NCI-H1092 (cell line): ENCODE data around the gene CDC42BPA.
"Not testable (repeated sequence)": the region's sequence is repeated elsewhere in the genome, so short reads cannot be mapped to it uniquely, and the experiment has no call there.

Experiments
- DNase-seq: peaks from one replicate; lab custom pipeline; 2025; lab: John Stamatoyannopoulos, UW

Gene CDC42BPA

DNA sequence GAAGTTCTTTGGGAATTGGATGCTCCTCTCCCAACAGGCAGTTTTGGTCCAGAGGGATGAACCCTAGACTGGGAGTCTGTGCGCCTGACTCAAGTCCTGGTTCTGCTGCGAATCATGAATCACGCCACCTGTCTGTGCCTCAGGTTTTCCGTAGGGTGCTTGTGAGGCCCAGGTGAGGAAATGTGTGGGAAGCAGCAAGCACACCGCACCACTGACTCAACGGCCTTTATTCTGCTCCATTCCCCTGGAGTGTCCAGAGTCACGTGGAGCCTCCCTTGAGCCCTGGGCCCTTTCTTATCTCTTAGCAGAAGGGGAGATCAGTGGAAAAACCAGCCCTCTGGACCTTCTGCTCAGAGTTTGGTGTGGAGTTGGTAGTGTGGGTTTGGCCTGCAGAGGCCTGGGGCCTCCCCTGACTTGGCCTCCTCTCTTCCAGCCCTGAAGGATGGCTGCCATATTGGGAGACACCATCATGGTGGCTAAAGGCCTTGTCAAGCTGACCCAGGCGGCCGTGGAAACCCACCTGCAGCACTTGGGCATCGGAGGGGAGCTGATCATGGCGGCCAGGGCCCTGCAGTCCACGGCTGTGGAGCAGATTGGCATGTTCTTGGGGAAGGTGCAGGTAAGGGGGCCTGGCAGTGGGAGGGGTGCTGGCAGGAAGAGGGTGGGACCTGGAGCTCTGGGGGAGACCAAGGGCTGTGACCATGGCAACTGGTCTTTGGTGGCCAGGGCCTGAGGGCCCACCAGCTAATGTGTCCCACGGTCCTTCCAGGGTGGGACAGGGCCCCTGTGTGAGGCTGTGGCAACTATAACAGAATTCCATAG, 357.1 kb downstream of the CDC42BPA start:
- DNase-seq, result no peak

DNA sequence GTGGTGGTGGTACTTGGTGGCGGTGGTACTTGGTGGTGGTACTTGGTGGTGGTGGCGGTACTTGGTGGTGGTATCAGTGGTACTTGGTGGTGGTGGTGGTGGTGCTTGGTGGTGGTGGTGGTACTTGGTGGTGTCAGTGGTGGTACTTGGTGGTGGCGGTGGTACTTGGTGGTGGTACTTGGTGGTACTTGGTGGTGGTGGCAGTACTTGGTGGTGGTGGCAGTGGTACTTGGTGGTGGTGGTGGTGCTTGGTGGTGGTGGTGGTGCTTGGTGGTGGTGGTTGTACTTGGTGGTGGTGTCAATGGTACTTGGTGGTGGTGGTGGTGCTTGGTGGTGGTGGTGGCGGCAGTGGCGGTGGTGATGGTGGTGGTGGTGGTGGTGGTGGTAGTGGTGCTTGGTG, 358.0 kb downstream of the CDC42BPA start:
- DNase-seq, result no peak

DNA sequence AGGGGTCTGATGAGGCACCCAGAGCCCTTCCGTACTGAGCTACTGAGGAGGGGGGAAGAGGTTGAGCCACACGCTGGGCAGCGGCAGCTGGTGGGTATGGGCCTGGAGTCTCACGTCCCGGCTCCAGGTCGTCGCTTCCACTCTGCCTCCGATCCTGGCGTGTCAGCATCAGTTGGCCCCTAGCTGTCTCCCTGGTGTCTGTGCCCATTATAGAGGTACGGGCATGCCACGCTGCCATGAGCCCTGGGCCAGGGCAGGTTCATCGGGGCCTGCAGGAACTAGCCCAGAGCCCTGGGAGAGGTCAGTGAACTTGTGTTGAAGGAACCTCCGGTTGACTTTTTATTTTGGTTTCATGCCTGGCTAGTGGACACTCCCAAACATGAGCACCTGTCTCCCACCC, 360.0 kb downstream of the CDC42BPA start:
- DNase-seq, result no peak

DNA sequence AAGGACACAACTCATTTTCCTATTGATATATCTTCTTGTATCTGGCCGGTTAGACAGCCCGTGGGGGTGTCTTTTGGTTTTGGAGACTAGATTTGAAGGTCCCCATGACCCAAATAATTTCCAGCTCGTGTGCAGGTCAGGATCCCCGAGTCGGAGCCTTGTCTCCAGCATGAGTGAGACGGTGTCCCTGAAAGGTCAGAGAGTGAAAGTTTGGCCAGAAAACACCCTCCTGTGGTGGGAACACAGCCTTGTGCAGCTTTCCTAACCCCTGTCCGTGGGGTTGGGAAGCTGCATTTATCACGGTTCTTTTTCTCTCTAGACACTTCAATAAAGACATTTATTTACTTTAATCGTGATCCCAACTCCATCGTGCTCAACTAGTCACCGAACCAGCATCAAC, 360.6 kb downstream of the CDC42BPA start:
- no peak for DNase-seq

DNA sequence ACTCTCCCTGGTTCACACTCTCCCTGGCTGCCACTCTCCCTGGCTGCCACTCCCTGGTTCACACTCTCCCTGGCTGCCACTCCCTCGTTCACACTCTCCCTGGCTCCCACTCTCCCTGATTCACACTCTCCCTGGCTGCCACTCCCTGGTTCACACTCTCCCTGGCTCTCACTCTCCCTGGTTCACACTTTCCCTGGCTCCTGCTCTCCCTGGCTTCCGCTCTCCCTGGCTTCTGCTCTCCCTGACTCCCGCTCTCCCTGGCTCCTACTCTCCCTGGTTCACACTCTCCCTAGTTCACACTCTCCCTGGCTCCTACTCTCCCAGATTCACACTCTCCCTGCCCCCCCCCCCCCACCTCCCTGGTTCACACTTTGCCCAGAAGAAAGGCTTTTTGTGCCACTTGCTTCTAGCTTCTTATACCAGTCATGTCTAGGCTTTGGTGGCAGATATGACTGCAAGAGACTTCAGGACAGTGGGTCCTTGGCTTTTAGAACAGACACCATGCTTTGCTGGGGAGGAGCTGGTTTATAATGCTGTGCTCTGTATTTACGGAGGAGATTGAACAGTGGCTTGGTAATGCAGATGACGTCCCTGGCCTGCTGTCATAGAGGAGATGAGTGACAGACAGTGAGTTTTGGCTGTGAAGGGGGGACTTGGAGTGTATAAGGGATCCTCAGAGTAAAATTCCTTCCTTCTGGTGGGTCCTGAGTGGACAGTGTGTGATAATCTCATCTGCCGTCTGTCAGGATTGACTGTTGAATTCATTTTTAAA, 361.2 kb downstream of the CDC42BPA start:
- DNase-seq, result no peak

DNA sequence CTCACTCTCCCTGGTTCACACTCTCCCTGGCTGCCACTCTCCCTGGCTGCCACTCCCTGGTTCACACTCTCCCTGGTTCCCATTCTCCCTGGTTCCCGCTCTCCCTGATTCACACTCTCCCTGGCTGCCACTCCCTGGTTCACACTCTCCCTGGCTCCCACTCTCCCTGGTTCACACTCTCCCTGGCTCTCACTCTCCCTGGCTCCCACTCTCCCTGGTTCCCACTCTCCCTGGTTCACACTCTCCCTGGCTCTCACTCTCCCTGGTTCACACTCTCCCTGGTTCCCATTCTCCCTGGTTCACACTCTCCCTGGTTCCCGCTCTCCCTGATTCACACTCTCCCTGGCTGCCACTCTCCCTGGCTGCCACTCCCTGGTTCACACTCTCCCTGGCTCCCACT, 362.4 kb downstream of the CDC42BPA start:
- DNase-seq, result not testable (repeated sequence)

DNA sequence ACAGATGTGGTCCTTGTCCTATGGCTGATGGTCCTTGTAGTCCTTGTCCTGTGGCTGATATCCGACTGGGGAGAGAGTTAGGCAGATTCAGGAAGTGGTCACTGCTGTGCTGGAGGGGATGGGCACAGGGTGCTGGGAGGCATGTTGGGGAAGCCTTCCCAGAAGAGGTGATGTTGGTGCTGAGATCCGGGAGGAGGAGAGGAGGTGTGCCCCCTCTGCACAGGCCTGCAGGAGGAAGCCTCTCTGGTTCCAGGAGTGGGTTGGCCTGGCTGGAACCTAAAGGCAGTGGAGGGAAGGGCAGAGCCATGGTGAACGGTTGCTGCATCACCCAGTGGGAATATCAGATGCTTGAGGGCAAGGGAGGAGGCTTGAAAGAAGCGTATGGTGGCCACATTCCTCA, 363.5 kb downstream of the CDC42BPA start:
- no peak for DNase-seq

DNA sequence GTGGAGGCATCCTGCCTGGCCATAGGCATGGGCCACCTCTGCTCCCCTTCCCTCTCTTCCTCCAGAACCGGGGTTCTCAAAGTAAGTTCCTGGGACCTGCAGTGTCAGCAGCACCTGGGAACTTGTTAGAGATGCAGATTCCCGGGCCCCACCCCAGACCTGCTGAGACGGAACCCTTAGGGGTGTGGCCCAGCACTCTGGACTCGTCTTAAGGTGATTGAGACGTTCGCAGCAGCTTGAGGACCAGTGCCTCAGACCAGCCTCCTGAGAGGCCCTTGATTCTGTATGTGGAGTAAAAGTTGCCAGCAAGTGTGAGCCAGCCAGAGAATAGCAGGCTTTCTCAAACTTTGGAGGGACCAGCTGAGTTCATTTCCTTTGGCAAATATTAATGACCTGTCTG, 364.0 kb downstream of the CDC42BPA start:
- DNase-seq, result no peak

DNA sequence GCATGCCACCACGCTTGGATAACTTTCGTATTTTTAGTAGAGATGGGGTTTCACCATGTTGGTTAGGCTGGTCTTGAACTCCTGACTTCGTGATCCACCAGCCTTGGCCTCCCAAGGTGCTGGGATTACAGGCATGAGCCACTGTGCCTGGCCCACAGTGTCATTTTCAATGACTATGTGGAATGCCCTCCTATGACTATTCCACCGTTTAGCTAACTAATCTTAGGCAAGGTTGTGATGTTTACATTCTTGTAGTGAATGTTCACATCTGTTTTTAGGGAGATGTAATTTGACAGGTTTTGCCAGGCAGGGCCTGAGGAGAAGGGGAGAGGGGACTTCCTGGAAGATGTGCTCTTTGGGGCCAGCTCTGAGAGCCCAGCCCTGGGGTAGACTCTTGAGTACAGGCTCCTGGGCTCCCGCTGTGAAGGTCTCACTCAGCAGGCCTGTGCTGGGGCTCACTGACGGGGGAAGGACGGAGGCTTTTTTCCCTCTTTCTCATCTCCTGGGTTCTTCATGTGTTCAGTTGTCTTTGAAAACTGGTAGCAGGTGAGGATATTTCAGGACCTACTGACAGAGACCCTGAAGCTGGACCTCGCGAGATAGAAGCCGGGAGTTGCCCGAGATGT, 365.0 kb downstream of the CDC42BPA start:
- no peak for DNase-seq

DNA sequence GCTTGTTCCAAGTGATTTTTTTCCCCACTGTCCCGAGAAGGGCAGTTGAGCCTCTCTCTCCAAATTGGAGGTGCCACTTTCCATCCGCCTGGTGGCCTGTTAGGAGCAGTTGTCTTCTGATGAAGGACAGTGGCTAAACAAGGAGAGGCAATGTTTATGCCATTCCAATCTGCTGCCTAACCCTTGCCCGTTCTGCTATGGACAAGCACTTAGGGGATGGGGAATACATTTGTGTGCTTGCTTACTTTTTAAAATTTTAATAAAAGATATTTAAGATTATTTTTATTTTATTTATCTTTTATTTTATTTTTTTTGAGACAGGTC, 366.2 kb downstream of the CDC42BPA start:
- DNase-seq, result no peak

DNA sequence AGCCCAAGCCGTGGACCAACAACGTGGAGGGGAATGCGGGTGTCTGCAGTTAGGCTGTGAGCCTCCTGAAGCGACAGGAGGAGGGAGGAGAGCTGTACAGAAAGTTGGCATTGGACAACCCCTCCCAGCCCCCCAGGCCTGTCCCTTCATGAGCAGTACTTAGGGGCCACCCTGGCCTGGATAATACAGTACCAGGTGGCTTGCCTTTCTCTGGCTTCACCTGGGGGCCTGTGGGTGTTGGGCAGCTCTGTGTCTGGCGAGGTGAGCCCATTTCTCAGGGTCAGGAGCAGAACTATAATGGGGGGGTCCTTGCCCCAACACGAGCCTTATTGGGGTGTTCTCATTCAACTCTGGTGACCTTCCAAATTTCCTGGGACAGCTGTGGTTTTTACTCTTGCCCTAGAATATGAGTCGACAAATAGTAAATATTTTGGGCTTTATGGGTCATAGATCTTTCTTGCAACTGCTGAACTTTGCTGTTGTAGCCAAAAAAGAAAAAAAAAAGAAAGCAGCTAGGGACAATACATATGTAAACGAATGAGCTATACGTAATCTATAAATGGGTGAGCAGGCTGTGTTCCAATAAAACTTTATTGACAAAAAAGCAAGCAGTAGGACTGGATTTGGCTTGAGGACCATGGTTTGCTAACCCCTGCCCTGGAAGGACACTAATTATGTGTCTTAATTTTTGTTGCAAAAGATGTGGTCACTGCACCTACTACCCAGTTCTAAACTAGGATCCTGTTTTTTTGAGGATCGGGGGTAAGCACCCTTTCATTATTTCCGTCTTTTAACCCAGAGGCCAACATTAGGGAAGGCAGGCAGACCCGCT, 366.8 kb downstream of the CDC42BPA start:
- DNase-seq, result no peak

DNA sequence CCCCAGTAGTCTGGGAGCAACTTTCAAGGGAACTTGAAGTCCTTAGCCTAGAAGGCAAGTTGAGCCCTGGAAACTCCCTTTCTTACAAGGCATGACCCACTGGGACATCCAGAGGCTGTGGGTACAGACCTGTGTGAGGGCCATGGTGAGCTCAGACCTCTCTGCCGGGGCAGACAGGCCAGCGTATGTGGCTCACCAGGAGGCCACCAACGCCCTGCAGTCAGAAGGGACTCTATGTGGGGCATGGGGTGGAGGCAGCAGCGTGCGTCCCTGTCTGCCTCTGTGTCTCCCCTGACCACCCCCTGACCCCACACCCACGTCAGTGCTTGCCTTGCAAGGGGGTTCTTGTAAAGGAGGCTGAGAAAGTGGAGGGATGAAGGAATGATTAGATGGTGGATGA, 367.4 kb downstream of the CDC42BPA start:
- no peak for DNase-seq

DNA sequence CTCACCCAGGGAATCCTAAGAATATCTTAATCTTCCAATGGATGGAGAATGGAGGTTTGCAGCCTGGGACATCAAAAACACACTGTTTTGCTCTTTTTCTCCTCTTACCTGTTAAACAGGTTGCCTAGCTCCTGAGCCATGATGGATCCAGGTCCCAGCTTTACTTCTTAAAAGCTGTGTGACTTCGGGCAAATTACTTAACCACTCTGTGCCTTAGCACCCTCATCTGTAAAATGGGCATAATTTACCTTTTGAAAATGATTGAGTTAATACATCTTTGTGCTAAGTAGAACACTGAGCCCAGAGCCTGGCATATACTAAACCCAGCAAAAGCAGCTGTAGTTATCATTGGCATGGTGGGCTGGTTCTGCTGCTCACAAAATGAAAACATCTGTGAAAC, 368.0 kb downstream of the CDC42BPA start:
- no peak for DNase-seq

DNA sequence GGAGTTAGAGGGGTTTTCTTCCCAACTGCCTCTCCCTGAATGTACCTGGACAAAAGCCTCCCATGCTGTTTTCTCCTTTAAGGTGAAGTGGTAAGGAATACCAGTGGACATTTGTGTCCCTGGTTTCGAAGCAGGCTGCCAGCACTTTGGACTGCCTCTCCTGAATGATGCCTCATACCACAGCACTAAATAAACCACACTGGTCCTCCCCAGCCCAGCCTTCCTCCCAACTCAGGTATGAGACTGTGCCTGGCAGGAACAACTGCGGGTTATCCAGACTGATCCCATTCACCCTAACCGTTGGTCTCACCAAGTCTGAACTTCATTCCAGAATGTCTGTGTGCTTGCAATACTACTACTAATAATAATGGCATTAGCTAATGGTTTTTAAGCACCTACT, 368.9 kb downstream of the CDC42BPA start:
- DNase-seq, result no peak

DNA sequence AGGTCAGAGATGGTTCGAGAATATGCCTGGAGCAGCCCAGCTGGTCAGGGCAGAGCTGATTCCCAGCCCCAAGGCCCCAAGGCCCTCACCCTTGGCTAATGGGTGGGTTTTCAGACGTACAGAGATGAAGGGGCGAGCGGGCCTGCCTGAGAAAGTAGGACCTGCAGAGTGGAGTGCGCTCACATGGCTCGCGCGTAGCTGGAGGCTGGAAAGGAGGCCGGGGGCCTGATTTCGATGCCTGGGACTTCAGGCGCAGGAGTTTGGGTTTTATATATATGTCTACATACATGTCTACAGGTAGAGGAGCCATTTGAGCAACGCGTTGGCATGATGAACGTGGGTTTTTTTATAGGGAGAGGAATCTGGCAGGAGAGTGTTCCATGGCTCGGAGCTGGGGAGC, 369.3 kb downstream of the CDC42BPA start:
- no peak for DNase-seq

DNA sequence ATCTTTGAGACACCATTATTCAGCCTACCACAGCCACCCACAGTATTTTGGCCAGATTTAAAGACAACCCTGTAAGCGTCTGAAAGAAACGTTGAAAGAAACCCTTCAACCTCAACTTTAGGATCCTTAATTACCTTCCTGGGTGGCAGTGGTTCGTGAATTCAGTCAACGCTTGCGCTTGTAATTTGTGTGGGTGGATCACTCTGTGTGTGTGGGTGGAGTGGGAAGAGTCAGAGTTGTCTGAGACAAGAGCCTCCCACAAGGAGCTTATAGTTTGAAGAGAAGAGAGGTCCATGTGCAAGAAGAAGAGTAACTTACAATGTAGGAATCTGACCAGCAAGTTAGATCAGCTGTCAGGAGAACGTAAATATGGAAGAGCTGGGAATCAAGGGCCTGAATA, 369.8 kb downstream of the CDC42BPA start:
- DNase-seq, result no peak

DNA sequence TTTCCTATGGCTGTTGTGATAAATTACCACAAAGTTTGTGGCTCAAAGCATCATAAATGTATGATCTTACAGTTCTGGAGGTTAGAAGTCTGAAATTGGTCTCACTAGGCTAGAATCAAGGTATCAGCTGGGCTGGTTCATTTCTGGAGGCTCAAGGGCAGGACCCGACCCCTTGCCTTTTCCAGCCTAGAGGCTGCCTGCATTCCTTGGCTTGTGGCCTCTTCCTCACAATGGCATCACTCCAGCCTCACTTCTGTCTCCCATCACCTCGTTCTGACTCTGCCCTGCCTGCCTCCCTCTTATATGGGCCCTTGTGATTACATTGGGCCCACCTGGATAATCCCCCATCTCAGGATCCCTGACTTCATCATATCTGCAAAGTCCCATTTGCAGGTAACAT, 370.2 kb downstream of the CDC42BPA start:
- DNase-seq, result no peak

DNA sequence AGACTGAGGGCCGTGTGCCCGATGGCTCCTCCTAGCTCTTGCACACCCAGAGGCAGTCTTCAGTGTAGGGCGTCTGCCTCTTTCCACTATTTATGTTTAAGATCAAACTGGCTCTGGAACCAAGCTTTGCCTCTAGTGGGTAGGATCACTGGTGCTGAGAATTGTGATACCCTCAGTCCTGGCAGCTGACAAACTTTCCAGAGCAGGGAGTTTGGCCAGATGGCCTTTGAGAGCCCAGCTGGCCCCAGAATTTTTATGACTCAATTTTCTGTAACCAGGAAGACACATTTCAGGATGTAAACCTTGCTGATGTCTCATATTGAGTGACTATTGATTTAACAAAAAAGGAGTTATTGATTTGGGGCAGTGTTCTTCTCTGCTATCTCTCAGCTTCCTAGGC, 371.5 kb downstream of the CDC42BPA start:
- peak; percentile 20 for DNase-seq

DNA sequence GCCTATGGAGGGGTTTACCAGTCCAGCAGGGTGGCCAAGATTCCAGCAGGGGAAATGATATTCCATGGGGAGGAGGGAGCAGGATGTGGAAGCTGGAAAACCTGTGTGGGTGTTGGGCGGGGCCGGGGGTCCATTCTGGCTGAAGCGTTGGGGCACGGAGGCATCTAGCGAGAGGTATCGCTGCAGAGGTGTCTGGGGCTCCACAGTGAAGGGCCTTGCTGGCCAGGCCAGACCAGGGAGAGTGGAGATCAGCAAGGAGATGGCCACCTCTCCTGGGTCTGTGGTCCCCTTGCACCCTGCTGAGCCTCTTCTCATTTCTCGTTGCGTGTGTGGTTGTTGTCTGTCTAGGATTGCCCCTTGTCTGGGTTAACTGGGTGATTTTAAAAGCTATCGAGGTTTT, 372.0 kb downstream of the CDC42BPA start:
- DNase-seq, result no peak

DNA sequence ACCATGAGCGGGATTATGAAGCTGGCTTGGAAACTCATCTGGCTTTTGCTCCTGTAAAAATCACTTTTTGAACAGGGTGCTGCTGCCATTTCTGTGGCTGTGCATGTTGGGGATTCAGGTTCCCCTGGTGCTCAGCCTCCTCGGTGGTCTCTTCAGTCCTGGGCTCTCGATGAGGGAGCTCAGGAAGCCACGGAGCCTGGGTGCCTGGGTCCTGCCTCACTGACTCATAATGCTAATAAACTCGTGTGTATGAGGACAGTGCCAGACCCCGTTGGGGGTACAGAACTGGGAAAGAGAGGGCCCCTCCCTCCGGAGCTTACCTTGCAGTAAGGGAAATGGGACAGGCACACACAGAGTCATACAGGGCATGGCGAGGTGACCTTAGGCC, 372.4 kb downstream of the CDC42BPA start:
- DNase-seq, result no peak

DNA sequence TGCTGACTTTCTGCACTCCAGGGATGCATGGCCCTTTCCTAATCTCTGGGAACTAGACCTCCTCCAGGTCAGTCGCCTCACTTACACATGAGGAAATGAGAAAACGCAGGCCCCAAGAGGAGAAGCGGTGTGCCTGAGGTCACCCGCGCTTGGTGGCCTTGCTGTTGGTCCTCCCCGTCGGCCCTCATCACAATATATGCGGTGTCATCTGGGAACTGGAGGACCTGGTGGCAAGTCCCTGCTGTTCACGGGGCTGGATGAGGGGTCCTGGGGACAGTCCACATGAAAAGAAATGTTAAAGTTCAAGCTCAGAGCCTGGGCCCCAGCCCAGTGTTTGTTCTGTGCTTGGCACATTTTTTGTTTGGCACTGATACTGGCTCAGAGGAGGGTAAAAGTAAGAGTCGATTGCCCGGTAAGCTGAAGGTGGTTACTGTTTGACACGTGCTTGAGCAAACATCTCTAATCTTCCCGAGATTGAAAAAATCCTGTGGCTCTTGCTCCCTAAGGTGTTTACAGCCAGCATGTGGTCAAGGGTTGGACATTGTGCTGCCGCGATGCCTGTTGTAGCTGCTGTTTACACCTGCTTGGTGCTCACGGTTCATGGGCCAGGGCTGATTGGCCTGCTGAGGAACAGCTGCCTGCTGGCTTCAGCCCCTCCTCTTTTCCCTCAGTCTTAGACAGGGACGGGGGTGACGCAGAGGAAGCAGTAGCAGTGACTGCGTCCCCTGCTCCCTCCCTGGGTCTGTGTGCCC, 373.0 kb downstream of the CDC42BPA start:
- DNase-seq, result peak; percentile 81

DNA sequence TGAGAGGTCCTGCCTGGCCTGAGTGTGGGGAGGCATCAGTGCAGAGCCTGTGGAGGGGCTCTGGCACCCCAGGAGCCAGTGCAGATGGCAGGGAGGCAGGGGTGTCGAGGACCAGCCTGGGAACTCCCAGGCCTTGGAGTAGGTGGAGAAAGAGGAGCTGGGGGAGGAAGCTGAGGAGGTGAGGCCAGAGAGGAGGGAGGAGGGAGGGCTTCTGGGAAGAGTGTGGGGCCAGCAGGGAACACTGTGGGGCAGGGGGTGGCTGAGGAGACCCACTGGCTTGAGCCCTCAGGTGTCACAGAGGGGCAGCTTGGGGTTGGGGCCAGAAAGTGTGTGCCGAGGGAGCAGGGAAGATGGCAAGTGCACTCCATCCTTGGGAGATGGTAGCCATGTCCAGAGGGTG, 374.4 kb downstream of the CDC42BPA start:
- no peak for DNase-seq
